Subcutaneous abdominal adipose tissue (tissue), 5 donors: ENCODE measurements around the gene HYPK.
A peak's percentile ranks its signal among the peaks of the same experiment; 100 is the strongest.

Experiments
- H3K27ac ChIP-seq: one replicate; pipeline ENCODE4 v1.7.0; 2013; ENCODE audit warnings: low read depth, mild to moderate bottlenecking, inconsistent platforms, low read length, moderate library complexity
- H3K27me3 ChIP-seq, 5 donors: one replicate each; pipeline ENCODE4 v1.7.0; 2013; ENCODE audit warnings: low read length in 5 of 5, inconsistent platforms in 1 of 5; ENCODE audit not compliant: control insufficient read depth in 5 of 5, insufficient read depth in 4 of 5
- H3K36me3 ChIP-seq, 5 donors: one replicate each; pipeline ENCODE4 v1.7.0; 2013; ENCODE audit warnings: low read length in 5 of 5; ENCODE audit not compliant: control insufficient read depth in 5 of 5, insufficient read depth in 5 of 5
- H3K4me1 ChIP-seq, 5 donors: one replicate each; pipeline ENCODE4 v1.7.0; 2013; ENCODE audit warnings: low read length in 5 of 5, mild to moderate bottlenecking in 3 of 5, moderate library complexity in 1 of 5; ENCODE audit not compliant: control insufficient read depth in 5 of 5, insufficient read depth in 5 of 5
- H3K4me3 ChIP-seq, 5 donors: one replicate each; pipeline ENCODE4 v1.7.0; 2013; ENCODE audit warnings: low read length in 5 of 5, low read depth in 1 of 5
- H3K9ac ChIP-seq, 5 donors: one replicate each; pipeline ENCODE4 v1.7.0; 2013; ENCODE audit warnings: low read length in 5 of 5, mild to moderate bottlenecking in 4 of 5, moderate library complexity in 3 of 5
- H3K9me3 ChIP-seq, 5 donors: one replicate each; pipeline ENCODE4 v1.7.0; 2013; ENCODE audit warnings: low read length in 5 of 5; ENCODE audit not compliant: control insufficient read depth in 5 of 5
- donor health status: healthy.
- donor health status: healthy.
- donor health status: healthy.
- donor health status: healthy.
- donor health status: healthy.

Gene HYPK

DNA sequence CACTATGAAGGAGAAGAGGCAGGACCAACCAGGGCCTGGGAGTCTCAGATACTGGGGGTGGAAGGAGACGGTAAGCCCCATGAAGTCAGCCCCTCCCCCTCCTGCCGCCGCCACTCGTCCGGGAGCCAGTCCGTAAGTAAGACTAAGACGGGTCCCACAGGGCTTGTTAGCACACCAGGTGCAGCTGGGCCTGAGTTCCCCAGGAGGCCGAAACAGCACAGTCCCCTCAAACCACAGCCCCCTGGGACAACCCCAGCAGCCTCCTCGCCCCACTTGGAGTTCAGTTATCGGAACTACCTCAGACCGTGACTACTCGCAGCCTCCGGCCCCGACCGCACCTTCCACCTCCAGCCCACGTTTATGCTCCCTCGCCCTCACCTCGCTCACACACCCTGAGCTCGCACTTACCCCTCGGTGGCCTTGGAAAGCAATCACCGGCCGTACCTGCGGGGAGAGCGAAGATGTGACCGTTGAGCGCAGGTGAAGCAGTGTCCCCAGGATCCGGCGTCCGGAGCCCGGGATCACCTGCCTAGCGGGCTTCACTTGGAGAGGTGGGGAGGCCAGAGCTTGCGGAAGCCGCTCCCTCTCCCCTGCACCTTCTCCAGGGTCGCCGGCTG is 24.2 kb upstream of the HYPK start:
- H3K36me3 ChIP-seq = peaks cover 16 to 27% (median 23%) of the 10 kb centered on the region in 5 donors
- H3K9me3 ChIP-seq = no peaks in the 10 kb centered on the region
- H3K4me3 ChIP-seq = peak overlapping the region; percentile 40 to 90 (median 82)
- peaks cover 2 to 22% (median 13%) of the 10 kb centered on the region in 5 donors for H3K4me1 ChIP-seq
- H3K27ac ChIP-seq = peak overlapping the region; percentile 91
- peak overlapping the region in 4 of 5 donors; percentile 45 to 86 (median 58) for H3K9ac ChIP-seq
- H3K27me3 ChIP-seq = no peaks in the 10 kb centered on the region

GRCh38 chr15:43776718-43777266 is 23.6 kb upstream of the HYPK start, which contains the start of gene ELL3:
ELL3 (minus strand) TSS chr15:43776966; CDS start chr15:43776901, 65 bp downstream.
- H3K9ac ChIP-seq = peak within 1 kb of the TSS; percentile 63 to 86 (median 83)
- H3K4me3 ChIP-seq = peak within 1 kb of the TSS; percentile 72 to 90 (median 82)
- no peaks in the 10 kb centered on the region for H3K27me3 ChIP-seq
- peaks cover 10 to 21% (median 17%) of the 10 kb centered on the region in 5 donors for H3K36me3 ChIP-seq
- peak within 1 kb of the TSS; percentile 91 for H3K27ac ChIP-seq
- no peaks in the 10 kb centered on the region for H3K9me3 ChIP-seq
- H3K4me1 ChIP-seq = peaks cover 2 to 22% (median 13%) of the 10 kb centered on the region in 5 donors

- no peaks in the 10 kb centered on the region for H3K27me3 ChIP-seq
Measured at GRCh38 chr15:43777267-43777914, 23.0 kb upstream of the HYPK start.

GRCh38 chr15:43779016-43779415 is 21.4 kb upstream of the HYPK start:
- no peaks in the 10 kb centered on the region for H3K9me3 ChIP-seq
- H3K9ac ChIP-seq = no peak overlapping the region
- no peak overlapping the region for H3K27ac ChIP-seq
- no peak overlapping the region for H3K4me3 ChIP-seq
- H3K36me3 ChIP-seq = peaks cover 0 to 2% (median 0%) of the 10 kb centered on the region in 5 donors
- no peaks in the 10 kb centered on the region for H3K27me3 ChIP-seq
- peaks cover 2 to 22% (median 11%) of the 10 kb centered on the region in 5 donors for H3K4me1 ChIP-seq

More at GRCh38 chr15:43777267-43777914, 23.0 kb upstream of the HYPK start:
- H3K36me3 ChIP-seq = peaks cover 7 to 15% (median 13%) of the 10 kb centered on the region in 5 donors
- no peaks in the 10 kb centered on the region for H3K9me3 ChIP-seq
- peak overlapping the region; percentile 91 for H3K27ac ChIP-seq
- peak overlapping the region; percentile 63 to 86 (median 83) for H3K9ac ChIP-seq
- peak overlapping the region; percentile 72 to 90 (median 82) for H3K4me3 ChIP-seq
- H3K4me1 ChIP-seq = peaks cover 2 to 22% (median 13%) of the 10 kb centered on the region in 5 donors

GRCh38 chr15:43789409-43789808 is 11.0 kb upstream of the HYPK start:
- H3K27me3 ChIP-seq = no peaks in the 10 kb centered on the region
- no peak overlapping the region for H3K4me3 ChIP-seq
- no peaks in the 10 kb centered on the region for H3K9me3 ChIP-seq
- H3K4me1 ChIP-seq = peaks cover 5 to 25% (median 21%) of the 10 kb centered on the region in 5 donors
- H3K36me3 ChIP-seq = peaks cover 0 to 12% (median 8%) of the 10 kb centered on the region in 5 donors
- H3K27ac ChIP-seq = no peak overlapping the region
- no peak overlapping the region for H3K9ac ChIP-seq

- no peaks in the 10 kb centered on the region for H3K9me3 ChIP-seq
- peak within 1 kb of the TSS; percentile 100 for H3K27ac ChIP-seq
- peak within 1 kb of the TSS; percentile 98 to 100 (median 100) for H3K9ac ChIP-seq
- peak within 1 kb of the TSS; percentile 84 to 99 (median 96) for H3K4me3 ChIP-seq
- H3K27me3 ChIP-seq = no peaks in the 10 kb centered on the region
- peaks cover 8 to 50% (median 38%) of the 10 kb centered on the region in 5 donors for H3K4me1 ChIP-seq
- H3K36me3 ChIP-seq = peaks cover 9 to 40% (median 34%) of the 10 kb centered on the region in 5 donors
Measured at GRCh38 chr15:43791993-43792760, 8.2 kb upstream of the HYPK start, which contains the start of gene SERF2. SERF2 (plus strand) TSS chr15:43792320; CDS start chr15:43792377, 57 bp downstream.

DNA sequence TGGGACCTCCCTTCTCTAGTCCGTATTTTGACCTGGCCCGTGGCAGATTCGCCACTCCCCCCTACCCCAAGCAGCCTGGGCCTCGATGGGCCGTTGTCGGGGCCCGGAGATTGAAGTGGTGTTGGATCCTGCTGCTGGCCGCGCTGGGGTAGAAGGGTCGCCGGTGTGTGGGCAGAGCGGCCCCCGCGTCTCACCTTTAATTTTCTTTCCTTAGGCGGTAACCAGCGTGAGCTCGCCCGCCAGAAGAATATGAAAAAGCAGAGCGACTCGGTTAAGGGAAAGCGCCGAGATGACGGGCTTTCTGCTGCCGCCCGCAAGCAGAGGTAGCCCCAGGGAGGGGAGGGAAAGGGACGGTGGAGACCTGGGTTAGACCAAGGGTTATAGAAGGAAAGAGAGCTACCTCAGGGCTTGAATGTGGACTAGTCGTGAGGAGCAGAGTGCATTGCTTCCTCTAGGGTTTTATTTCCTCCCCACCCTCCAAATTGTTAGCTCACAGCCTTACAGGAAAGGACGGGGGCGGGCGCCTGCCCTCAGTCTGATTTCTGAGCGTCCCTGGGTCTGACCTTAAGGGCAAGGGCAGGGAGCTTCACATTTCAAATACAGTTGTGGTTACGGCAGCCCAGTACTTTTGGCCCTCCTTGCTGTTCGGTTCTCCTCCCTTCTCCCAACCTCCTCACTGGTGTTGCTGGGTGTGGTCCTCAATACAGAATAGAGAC is 7.5 kb upstream of the HYPK start:
- H3K9ac ChIP-seq = peak overlapping the region; percentile 98 to 100 (median 100)
- peak overlapping the region; percentile 100 for H3K27ac ChIP-seq
- peak overlapping the region; percentile 84 to 99 (median 96) for H3K4me3 ChIP-seq
- no peaks in the 10 kb centered on the region for H3K27me3 ChIP-seq
- peaks cover 9 to 44% (median 36%) of the 10 kb centered on the region in 5 donors for H3K36me3 ChIP-seq
- H3K9me3 ChIP-seq = no peaks in the 10 kb centered on the region
- peaks cover 8 to 57% (median 39%) of the 10 kb centered on the region in 5 donors for H3K4me1 ChIP-seq

GRCh38 chr15:43793647-43794046 is 6.8 kb upstream of the HYPK start:
- peaks cover 8 to 63% (median 44%) of the 10 kb centered on the region in 5 donors for H3K4me1 ChIP-seq

More at GRCh38 chr15:43793647-43794046, 6.8 kb upstream of the HYPK start:
- Histone ChIP-seq H3K9ac (peak overlapping the region; percentile 98 to 100 (median 100)), H3K9me3 (no peaks in the 10 kb centered on the region), H3K27ac (peak overlapping the region; percentile 100), H3K4me3 (peak overlapping the region; percentile 84 to 99 (median 96)), H3K27me3 (no peaks in the 10 kb centered on the region), H3K36me3 (peaks cover 9 to 50% (median 41%) of the 10 kb centered on the region in 5 donors)
